ENCODE results near the gene GLI2. TPM values are rescaled to one million over a fixed set of nuclear protein-coding genes. Genes with fewer than 3 reads are reported as not detected.

The GLI2 gene
- total and polyA plus RNA-seq, 2 of the 4 experiments (the other 2 are of a cell fraction), result 3.8 to 26.0 TPM

DNA sequence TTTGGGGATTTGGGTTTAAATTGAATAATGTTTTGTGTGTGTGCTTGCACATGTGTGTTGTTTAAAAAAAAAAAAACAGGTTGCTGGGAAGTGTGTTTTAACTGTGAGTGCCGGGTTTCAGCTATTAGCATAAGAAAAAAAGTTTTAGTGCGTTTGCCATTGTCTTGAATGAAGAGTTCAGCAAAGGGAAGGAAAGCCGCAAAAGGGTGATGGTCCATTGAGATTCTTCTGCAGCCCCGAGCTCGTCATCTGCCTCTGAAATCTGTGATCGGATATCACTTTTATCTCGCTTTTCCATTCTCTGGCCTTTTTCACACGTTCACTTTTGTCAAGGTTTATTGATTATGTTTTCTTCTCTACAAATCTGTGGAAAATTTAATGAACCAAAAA, 4.7 kb downstream of the GLI2 start:
- Histone ChIP-seq H2BK15ac (ENCODE audit: low read depth, low read length) (0 out of 3 replicates have a peak overlapping the region, but pooled peaks have one; percentile 9), H2AK5ac (ENCODE audit: low read depth, low read length) (peak overlapping the region; percentile 74; the same call in 1 of the 2 replicates), H3K9me3 (ENCODE audit: control insufficient read depth, insufficient read depth, low read length) (no peaks in the 10 kb centered on the region), H3K23ac (ENCODE audit: low read depth, low read length) (peak overlapping the region; percentile 41; the same call in 1 of the 2 replicates), H4K91ac (ENCODE audit: insufficient read depth, low read depth, low read length) (0 out of 2 replicates have a peak overlapping the region, but pooled peaks have one; percentile 26), H4K20me1 (ENCODE audit: insufficient read depth, low read length) (peaks cover 69% of the 10 kb centered on the region), H3K4me1 (ENCODE audit: control insufficient read depth, insufficient read depth, low read length) (peaks cover 26% of the 10 kb centered on the region), H3K14ac (replicated peaks; ENCODE audit: low read depth, low read length) (no peak overlapping the region), H3K9me1 (ENCODE audit: insufficient read depth, low read length) (peaks cover 20% of the 10 kb centered on the region), H3K27ac (ENCODE audit: insufficient read depth, low read length) (no peak overlapping the region), H3K27me3 (ENCODE audit: control insufficient read depth, insufficient read depth, low read length) (no peaks in the 10 kb centered on the region), H3K9ac (ENCODE audit: low read depth, low read length) (peak overlapping the region; percentile 19; the same call in 1 of the 2 replicates), H2AFZ (replicated peaks; ENCODE audit: low read length, poor library complexity) (no peak overlapping the region), H3K4me2 (ENCODE audit: low read depth, low read length) (peak overlapping the region; percentile 61), H3K79me1 (ENCODE audit: low read depth in 1 of 2, low read length in 2 of 2) (peaks cover 0 to 69% of the 10 kb centered on the region in 2 experiments; a peak in 3 of 4 replicates), H3K36me3 (ENCODE audit: control insufficient read depth, insufficient read depth, low read length) (no peaks in the 10 kb centered on the region), H3K18ac (ENCODE audit: low read depth, low read length) (no peak overlapping the region), H3K4me3 (ENCODE audit: insufficient read depth, low read depth, low read length) (no peak overlapping the region), H3K4ac (ENCODE audit: low read depth, low read length) (peak overlapping the region; percentile 86; the same call in 1 of the 2 replicates), H3K56ac (ENCODE audit: extremely low read depth, insufficient read depth, low read length) (no peak overlapping the region), H2BK5ac (ENCODE audit: low read depth, low read length, poor library complexity, severe bottlenecking) (no peak overlapping the region), H4K5ac (ENCODE audit: low read depth, low read length) (no peak overlapping the region), H4K8ac (ENCODE audit: low read depth in 2 of 2, low read length in 2 of 2) (peak overlapping the region in 1 of 2 experiments; percentile 48; a peak in 2 of 4 replicates), H2BK20ac (ENCODE audit: low read depth, low read length) (no peak overlapping the region), H2AK9ac (replicated peaks; ENCODE audit: low read depth, low read length, poor library complexity) (no peak overlapping the region), H2BK120ac (ENCODE audit: low read depth, low read length) (peak overlapping the region; percentile 12; the same call in 1 of the 2 replicates)
- intact Hi-C loops (cut with micrococcal nuclease) (no loop called here), in situ Hi-C loops (cut with MboI; ENCODE audit: low sequenced_read_pairs) (no loop called here), dilution Hi-C loops (cut with HindIII; ENCODE audit: low sequenced_read_pairs, unreplicated experiment) (no loop called here)
- ATAC-seq (ENCODE audit: low read depth), result no peak
- ChIA-PET CTCF (interaction anchor here (0.5 to 0.6 kb wide), 2 partner anchors 79 to 110 kb away, joined by 3 to 6 read pairs; no protein-coding TSS in a partner anchor), POLR2A (ENCODE audit: unreplicated experiment) (no interaction called here)
- DNase-seq, result no peak
- no CpG with 5 or more reads among the region's 8 CpGs for WGBS, 2 experiments (ENCODE audit: extremely low coverage in 2 of 2, insufficient read length in 1 of 2)
- BruUV-seq (replicated peaks), result no TSS peak
- TF ChIP-seq MAZ (IDR thresholded peaks at IDR 0.05; ENCODE audit: borderline replicate concordance, low read depth, low read length), result no peak
- TF ChIP-seq NFE2L2 (IDR thresholded peaks at IDR 0.05; ENCODE audit: low read depth, low read length), result no peak
- TF ChIP-seq MXI1 (IDR thresholded peaks at IDR 0.05; ENCODE audit: borderline replicate concordance, low read depth, low read length), result no peak
- TF ChIP-seq ELK1 (IDR thresholded peaks at IDR 0.05; ENCODE audit: borderline replicate concordance, low read depth, low read length), result no peak
- TF ChIP-seq FOS (IDR thresholded peaks at IDR 0.05; ENCODE audit: low read depth, low read length), result no peak
- no peak for TF ChIP-seq RFX5 (IDR thresholded peaks at IDR 0.05; ENCODE audit: low read depth, low read length)
- no peak for TF ChIP-seq RCOR1 (IDR thresholded peaks at IDR 0.05; ENCODE audit: insufficient replicate concordance, low read length)
- TF ChIP-seq MAFK (IDR thresholded peaks at IDR 0.05; ENCODE audit: low read depth, low read length), result no peak
- TF ChIP-seq RAD21 (IDR thresholded peaks at IDR 0.05; ENCODE audit: low read length), result no peak
- TF ChIP-seq CHD1 (IDR thresholded peaks at IDR 0.05; ENCODE audit: low read depth, low read length), result no peak
- TF ChIP-seq POLR2A (IDR thresholded peaks at IDR 0.05; ENCODE audit: low read depth, low read length), result no peak
- no peak for TF ChIP-seq SMC3 (IDR thresholded peaks at IDR 0.05; ENCODE audit: low read depth, low read length)
- no peak for TF ChIP-seq CEBPB (IDR thresholded peaks at IDR 0.05; ENCODE audit: low read depth, low read length)
- TF ChIP-seq, protein P1, sequence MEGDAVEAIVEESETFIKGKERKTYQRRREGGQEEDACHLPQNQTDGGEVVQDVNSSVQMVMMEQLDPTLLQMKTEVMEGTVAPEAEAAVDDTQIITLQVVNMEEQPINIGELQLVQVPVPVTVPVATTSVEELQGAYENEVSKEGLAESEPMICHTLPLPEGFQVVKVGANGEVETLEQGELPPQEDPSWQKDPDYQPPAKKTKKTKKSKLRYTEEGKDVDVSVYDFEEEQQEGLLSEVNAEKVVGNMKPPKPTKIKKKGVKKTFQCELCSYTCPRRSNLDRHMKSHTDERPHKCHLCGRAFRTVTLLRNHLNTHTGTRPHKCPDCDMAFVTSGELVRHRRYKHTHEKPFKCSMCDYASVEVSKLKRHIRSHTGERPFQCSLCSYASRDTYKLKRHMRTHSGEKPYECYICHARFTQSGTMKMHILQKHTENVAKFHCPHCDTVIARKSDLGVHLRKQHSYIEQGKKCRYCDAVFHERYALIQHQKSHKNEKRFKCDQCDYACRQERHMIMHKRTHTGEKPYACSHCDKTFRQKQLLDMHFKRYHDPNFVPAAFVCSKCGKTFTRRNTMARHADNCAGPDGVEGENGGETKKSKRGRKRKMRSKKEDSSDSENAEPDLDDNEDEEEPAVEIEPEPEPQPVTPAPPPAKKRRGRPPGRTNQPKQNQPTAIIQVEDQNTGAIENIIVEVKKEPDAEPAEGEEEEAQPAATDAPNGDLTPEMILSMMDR (conservative IDR thresholded peaks at IDR 0.05; ENCODE audit: low read depth, low read length), result no peak
- no peak for TF ChIP-seq BHLHE40 (IDR thresholded peaks at IDR 0.05; ENCODE audit: low read depth, low read length)
- TF ChIP-seq USF2 (IDR thresholded peaks at IDR 0.05; ENCODE audit: low read depth, low read length), result no peak

Data from IMR-90 (cell line).